HG03025 (cell line): Measurements from ENCODE around the gene MAGEH1.

Experiments
- ATAC-seq: cut with Tn5 transposase; IDR thresholded peaks from one replicate; pipeline ENCODE4 v1.9.1; 2021; ENCODE audit warnings: mild to moderate bottlenecking, moderate library complexity; ENCODE audit not compliant: unreplicated experiment, low FRiP score

MAGEH1 gene

DNA sequence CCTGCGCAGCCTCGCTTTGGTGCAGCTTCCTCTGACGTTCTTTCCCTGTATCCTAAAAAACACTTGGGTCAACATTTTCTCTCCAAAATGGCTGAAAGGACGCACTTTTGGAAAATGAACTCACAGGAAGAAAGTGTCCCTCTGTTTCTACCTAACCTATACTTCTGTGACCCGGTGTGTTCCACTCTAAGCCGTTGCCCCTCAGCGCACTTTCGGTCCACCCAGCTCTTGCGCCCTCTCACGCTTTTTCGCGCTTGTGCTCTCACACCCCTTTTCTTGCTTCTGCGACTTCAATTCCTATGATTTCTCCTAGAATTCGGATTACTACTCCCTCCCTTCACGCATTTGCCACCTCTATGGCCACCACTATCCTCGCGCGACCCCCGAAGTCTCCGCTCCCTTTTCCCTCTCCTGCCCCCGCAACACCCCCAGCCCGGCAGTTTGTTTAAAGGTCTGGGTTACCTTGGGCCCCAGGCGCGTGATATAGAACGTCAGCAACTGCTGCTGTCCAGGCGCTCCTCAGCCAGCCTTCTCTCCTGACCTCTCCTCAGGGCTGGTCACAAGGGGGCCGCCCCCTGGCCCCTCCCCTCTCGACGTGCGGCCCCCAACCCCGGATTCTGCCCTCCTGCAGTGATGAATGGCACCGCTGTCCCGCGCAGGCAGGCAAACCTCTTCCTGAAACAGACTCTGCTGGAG lies 37.5 kb downstream of the MAGEH1 start, which contains the start of gene USP51:
TSS of gene USP51 (minus strand) at position 535 of the 696 bp plus-strand sequence. CDS start 909 bp downstream, outside the sequence.
- peak; percentile 43 for ATAC-seq

DNA sequence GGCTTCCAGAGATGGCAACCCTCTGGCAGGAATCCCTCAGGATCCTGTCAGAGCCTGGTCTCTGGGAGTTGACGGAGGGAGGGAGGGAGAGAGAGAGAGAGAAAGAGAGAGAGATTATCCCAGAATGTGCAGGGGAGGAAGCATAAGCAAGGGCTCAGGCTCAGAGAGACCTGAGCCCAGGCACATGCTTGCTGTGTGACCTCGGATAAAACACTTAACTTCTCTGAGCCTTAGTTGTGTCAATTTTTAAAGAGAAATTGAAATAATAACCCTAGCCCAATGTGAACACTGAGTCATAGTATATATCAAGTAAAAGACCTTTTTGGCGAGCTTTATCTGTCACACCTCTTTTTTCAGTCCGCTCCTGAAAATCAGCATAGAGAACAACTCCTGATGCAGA lies 38.2 kb downstream of the MAGEH1 start:
- ATAC-seq = no peak

DNA sequence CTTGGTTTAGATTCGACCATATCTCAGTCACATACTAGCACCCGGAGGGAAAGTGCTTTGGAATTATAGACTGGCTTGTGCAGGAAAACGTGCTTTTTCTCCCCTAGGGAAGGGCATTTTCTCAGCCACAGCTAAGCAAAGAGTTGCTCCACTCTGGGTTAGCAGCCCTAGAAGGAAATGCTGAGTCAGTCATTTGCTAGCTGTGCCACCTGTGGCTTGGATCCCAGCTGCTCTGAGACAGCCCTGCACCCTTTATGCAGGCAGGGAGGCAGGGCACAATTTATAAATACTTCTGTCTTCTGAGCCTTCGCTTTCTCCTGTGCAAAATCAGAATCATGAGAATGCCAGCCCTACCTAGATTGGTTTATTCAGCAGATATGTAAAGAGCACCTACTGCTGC lies 39.0 kb downstream of the MAGEH1 start:
- ATAC-seq = no peak
